NCI-H128 (cell line): Measurements from ENCODE around the gene HLCS.

Experiments
- DNase-seq: peaks from one replicate; lab custom pipeline; 2025; ENCODE audit not compliant: unreplicated experiment; lab: John Stamatoyannopoulos, UW

The HLCS gene

DNA sequence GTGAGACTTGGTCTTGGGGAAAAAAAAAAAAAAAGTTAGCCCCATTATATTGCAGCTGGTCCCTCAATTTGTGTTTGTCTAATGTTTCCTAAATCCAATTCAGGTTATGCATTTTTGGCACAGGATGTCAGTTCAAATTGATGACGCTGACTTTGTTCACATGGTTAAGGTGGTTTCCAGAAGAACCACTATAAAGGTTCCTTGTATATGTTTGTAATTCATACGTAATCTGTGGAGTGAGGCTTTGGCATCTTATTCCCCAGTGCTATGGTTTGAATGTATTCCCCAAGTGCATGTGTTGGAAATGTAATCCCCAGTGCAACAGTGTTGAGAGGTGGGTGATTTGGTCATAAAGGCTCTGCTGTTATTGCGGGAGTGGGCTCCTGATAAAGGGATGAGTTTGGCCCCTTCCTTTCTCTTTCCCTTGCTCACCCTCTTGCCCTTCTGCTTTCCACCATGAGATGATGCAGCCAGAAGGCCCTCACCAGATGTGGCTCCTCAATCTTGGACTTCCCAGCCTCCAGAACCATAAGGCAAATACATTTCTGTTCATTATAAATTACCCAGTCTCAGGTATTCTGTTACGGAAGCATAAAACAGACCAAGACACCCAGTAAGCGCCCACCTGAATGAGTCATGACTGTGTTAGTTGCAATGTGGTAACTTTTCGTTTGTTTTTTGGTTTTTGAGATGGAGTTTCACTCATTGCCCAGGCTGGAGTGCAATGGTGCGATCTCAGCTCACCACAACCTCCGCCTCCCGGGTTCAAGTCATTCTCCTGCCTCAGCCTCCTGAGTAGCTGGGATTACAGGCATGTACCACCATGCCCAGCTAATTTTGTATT is 19.5 kb upstream of the HLCS start:
- DNase-seq = no peak

GRCh38 chr21:36981977-36982700 is 15.7 kb upstream of the HLCS start:
- DNase-seq = no peak

DNA sequence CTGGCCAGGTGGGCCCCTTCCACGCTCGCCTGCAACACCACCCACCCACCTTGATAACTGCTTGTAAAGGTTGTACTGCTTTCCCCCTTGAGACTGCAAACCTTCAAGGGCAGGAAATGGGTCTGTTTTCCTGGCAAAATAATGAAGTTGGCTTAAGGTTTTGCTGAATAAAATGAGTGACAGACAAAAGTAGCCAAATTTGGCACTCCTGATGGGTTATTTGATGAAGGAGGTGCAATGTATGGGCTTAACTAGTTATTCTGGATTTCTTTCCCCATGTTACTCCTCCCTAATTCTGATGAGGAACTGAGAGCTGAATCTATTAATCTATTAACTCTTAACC is 14.6 kb upstream of the HLCS start:
- DNase-seq = no peak

DNA sequence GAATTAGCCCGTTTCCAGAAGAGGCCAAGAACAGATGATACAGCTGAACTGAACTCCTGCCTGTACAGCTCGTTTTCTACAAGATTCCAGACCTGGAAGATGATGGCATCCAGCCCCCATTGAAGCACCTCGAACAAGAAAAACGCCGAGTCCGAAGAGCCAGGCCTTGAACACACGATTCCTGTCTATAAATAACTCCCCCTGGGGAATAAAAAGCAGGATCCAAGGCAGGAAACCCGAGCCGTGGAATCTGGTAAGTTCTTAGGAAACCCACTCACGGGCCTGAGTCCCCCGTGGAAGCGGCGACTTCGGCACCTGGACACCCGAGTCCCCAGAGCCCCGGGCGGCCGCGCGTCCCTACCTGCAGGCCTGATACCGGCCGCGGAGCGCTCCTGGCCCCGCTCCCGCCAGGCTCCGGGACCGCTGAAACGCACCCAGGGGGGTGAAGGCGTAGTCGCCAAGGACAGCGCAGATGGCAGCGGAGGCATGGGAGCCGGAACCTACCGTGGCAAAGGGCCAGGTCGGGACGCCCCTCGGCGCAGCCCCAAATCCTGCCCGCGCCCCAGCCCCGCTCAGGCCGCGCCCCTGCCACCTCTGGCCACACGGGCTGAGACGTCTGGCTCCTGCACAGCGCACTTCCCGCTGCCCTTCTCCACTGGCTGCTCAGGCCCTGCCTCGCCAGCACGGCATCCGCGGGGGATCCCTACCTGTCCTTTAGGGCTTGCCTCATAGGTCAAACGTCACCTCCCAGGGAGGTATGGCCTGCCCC is 14.0 kb upstream of the HLCS start:
- DNase-seq = no peak

- peak; percentile 34 for DNase-seq
Observed at GRCh38 chr21:36976882-36977651, 10.6 kb upstream of the HLCS start.

GRCh38 chr21:36976228-36976861 is 9.9 kb upstream of the HLCS start:
- DNase-seq = no peak

- no peak for DNase-seq
Observed at GRCh38 chr21:36974851-36975192, 8.4 kb upstream of the HLCS start.

- no peak for DNase-seq
Observed at GRCh38 chr21:36973986-36974850, 7.7 kb upstream of the HLCS start.

- DNase-seq = no peak
Observed at GRCh38 chr21:36968976-36969375, 2.5 kb upstream of the HLCS start.

DNA sequence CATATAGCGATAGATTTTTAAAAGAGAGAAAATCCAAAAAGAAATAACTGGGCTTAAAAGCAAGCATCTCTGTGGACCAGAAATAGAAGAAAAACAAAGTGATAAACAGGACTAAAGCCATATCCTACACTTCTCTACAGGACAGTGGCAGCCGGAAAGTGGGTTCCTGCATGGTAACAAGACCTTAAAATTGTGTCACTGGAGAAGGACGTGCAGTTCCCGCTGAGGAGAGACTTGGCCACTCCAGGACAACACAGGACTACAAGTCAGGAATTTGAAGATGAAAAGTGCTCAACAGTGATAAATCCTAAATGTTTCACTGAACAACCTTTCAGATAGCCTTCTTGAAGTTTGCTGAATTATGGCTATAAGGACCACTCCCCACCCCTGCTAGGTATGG is 1.9 kb upstream of the HLCS start:
- DNase-seq = no peak

- DNase-seq = no peak
Observed at GRCh38 chr21:36966821-36967768, 626 bp upstream of the HLCS start.

- DNase-seq = no peak
Observed at GRCh38 chr21:36965720-36966065, 776 bp downstream of the HLCS start.

DNA sequence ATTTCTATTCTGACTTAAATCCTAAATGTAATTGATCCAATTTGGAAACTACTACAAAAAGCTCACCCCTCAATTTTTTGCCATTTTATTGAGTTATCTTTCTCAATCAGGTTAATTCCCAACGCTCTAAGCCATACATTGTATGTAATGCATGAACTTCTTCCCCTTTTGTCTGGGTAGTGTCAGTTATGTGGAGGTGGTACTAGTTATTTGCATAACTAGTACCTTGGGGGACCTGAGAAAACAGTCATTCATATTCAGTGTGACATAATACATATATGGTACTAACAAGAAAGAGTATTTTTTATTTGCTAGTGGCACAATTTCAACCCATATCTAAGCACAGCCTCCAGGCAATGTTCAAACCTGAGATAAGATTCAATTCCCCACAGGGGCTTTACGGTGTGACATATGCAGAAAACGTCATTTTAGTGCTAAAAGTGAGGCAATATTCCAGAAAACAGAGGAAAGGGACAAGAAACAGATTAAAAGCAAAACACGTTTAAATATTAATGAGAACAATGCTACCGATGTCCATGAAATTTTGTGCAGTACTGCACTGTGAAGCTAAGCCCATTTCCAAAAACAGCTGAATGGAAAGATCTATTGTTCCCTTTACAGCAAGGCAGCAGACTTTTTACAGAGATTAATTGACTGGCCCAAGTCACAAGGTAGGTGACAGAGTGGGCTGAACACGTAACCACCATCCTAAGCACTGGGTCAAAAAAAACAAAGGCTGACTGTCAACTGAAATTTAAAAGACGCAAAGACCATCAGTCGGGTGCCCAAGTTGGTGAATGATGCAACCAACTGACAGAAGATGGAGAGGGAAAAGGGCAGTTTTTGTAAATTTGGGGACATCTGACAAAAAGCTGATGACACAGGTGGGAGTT is 1.4 kb downstream of the HLCS start:
- DNase-seq = no peak

DNA sequence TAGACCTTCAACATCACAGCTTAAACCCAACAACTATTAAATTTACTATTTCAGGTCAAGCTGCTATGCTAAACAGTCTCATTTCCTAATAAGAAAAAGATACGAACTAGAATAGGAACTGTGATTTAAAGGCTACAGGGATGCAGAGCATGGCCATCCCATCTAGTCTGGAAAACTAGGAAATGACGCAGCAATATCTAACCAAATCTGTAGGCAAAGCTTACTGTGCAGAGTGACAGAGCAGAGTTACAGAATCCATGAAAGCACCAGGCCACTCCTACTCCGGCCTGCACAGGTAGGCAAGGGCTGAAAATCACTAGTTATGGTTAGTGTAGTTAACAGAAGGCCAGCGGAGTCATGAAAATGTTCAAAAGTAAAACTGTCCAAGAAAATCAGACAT is 2.1 kb downstream of the HLCS start:
- DNase-seq = no peak

DNA sequence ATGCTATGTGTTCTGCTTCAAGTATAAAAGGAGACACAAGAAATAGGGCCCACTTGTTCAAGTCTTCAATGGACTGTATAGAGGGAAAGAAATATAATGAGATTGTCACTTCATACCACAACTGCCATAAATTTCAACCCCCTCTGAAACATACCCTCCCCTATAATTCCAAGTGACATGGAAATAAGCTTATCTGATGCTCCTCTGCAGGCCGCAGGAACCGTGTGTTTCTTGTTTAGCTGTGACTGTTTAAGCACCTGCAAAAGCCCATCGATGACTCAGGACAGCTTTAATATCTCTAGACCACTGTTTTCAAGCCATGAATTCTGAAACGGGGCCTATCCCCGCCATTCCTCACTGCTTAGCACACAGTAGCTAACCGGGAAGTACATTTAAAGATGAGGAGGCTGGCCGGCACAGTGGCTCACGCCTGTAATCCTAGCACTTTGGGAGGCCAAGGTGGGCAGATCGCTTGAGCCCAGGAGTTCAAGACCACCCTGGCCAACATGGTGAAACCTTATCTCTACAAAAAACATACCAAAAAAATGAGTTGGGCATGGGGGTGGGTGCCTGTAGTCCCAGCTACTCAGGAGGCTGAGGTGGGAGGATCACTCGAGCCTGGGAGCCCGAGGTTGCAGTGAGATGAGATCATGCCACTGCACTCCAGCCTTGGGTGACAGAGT is 4.2 kb downstream of the HLCS start:
- DNase-seq = no peak

DNA sequence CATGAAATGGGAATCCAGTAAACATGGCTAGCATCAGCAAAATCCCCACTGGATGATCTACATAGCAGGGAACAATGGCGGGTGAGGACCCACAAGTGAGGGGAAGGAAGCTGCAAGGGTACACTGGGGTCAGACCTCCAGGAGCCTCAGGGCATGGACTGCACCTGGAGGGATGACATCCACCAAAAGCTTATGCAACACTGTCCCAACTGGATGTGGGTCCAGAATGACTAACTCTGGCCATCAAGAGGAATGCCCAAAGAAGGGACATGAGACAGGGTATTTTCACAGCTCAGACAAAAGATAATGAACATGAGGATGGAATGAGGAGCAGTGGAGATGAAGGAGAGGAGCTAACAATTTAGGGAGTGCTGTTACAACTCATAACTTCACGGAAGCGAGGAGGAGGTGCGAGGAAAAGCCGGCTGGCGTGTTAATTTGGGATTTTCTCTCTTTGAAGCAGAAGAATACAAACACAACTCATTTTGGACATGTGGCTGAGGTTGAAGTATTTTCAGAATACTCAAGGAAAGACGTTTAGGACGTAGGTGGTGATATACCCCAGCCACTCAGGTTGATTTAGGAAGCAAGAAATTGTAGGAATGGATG is 5.7 kb downstream of the HLCS start:
- DNase-seq = no peak
